SU-DHL-6 (cell line): ENCODE data around the gene UVSSA.

Experiments
- CTCF ChIP-seq: fragments of 200-600 bp; sonication (generic); IDR thresholded peaks from one replicate; pipeline ENCODE4 v1.5.1; 2017; ENCODE audit warnings: antibody characterized with exemption, mild to moderate bottlenecking, low read length, moderate library complexity; ENCODE audit not compliant: insufficient read depth, poor library complexity, severe bottlenecking
- EZH2phosphoT487 ChIP-seq: fragments of 200-600 bp; sonication (generic), shearing (Covaris generic); conservative IDR thresholded peaks from 2 replicates; pipeline ENCODE4 v1.6.1; 2018; ENCODE audit warnings: mild to moderate bottlenecking, antibody characterized with exemption, low read length, moderate library complexity, mixed read lengths

DNA sequence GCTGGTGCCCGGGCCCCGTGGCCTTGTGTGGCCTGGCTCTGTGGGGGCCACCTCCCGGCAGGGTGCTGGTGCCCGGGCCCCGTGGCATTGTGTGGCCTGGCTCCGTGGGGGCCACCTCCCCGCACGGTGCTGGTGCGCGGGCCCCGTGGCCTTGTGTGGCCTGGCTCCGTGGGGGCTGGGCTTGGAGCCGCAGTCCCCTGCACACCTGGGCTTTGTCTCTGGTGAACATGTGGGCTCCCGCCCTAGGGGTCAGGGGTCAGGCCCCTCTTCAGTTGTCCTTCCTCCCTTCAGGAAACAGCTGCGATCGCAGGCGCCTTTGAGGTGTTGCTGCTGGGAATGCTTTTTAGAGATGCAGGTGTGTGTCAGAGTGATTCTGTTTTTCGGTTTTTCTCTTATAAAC, 17.2 kb downstream of the UVSSA start:
- TF ChIP-seq CTCF: no peak
- TF ChIP-seq EZH2phosphoT487: no peak
